GM18511 (cell line): ENCODE data around the gene MME.
"Not testable (repeated sequence)": the region's sequence is repeated elsewhere in the genome, so short reads cannot be mapped to it uniquely, and the experiment has no call there.

Experiments
- ATAC-seq: cut with Tn5 transposase; IDR thresholded peaks from one replicate; pipeline ENCODE4 v1.9.1; 2021; ENCODE audit warnings: mild to moderate bottlenecking, moderate library complexity; ENCODE audit not compliant: unreplicated experiment

MME gene

GRCh38 chr3:155189478-155189877, 109.4 kb downstream of the MME start:
- no peak for ATAC-seq

DNA sequence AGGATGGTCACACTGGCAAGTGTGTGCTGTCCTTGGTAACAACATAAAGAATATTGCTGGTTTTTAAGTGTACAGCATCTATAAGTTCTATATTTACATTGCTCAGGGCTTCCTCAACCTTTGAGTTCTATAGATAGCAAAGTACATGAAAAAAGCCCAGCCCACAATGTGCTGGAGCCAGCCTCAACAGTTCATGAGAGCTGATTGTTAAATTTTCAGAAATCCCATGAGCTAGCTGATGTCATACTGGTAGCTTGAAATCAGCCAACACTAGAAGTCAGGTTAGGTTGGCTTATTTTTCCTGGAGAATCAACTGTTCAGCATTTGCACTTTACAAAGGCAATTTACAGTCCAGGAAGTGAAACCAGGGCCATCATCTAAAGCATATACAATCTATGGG, 110.6 kb downstream of the MME start:
- ATAC-seq: no peak

DNA sequence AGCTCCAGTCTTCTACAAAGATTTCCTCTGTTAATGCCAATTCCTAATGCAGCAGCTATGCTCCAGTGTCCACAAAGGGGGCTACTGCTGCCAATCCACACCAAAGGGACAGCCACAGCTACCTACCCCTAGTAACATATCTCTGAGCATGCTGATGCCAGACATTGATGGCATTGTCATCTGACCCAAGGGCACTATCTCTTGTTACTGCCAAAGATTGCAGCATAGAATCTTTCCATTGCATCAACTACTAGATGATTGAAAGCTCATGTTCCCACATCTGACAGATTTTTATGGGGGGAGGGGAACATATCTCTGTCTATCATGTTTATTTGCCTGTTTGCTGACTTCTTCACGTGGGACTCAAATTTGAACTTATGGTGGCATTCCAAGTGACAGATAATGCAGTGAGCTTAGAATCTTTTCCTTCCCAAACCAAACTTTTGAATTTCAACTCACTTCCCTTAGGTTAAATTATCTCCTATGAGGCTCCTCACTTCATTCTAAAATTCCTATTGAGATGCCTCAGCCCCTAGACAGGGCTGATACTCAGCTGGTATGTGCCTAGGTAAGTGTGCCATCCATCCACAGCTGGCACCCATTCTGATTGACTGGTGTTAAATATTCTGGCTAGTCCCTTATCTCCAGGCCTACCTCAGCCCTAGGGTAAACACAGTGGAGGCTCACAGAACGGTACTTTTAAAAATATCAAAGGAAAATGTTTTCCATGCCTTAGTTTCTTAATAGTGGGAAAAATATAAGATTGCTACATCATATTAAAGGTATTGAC, 113.0 kb downstream of the MME start:
- ATAC-seq: no peak

DNA sequence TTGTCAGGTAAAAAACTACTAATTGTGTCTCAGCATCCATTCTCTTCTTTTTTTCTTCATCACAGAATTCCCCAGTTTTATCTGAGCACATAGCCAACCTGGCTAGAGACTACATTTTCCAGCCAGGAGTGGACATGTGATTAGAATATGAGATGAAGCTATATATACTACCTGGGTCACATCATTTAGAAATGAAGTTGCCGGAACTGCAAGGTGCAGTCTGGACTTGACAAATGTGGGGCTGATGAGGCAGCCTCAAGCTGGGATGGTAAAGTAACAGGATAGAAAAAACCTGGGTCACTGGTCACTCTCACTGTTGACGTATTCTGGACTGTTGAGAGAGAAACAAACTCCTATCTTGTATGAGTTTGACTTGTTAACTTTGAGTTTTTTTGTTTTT, 113.7 kb downstream of the MME start:
- ATAC-seq: no peak

- no peak for ATAC-seq
Observed at GRCh38 chr3:155194973-155195957, 115.1 kb downstream of the MME start.

GRCh38 chr3:155196131-155197021, 116.3 kb downstream of the MME start:
- no peak for ATAC-seq

DNA sequence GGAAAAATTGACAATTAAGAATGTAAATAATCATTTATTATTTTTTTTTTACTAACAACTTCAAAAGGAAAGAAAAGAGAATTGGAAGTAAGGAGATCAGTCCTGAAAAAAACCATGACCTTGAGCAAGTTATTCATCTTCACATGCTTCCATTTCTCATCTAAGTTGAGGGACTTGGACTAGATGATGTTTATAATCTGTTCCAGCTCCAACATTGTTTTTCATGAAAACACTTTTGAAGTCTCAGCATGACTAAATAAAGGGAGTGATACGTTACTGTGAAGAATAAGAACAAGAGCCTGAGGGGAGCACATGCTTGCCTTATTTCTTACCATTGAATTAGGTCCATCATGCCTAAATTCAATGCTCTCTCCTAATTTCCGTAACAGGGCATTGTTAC, 117.7 kb downstream of the MME start:
- ATAC-seq: no peak

- ATAC-seq: no peak
Observed at GRCh38 chr3:155202626-155203025, 122.5 kb downstream of the MME start.

- no peak for ATAC-seq
Observed at GRCh38 chr3:155204851-155205250, 124.7 kb downstream of the MME start.

DNA sequence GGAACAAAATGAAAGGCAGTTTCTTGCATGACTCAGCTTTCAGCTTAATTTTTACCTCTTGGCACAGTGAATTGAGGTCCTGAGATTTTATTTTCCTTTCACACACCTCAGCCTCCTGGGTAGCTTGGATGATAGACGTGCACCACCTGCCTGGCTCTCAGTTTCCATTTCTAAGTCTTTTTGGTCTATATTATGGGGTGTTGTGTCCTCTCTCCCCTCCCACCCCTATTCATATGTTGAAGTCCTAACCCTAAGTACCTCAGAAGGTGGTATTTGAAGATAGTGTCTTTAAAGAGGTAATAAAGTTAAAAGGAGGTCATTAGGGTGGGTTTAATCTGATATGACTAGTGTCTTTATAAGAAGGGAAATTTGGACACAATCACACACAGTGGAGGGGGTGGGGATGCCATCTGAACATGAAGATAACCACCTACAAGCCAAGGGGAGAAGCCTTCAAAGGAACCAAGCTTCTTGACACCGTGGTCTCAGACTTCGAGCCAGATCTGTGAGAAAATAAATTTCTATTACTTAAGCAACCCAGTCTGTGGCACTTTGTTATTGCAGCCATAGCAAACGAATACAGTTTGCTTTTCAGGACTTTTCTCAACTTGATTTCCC, 128.2 kb downstream of the MME start:
- ATAC-seq: no peak

DNA sequence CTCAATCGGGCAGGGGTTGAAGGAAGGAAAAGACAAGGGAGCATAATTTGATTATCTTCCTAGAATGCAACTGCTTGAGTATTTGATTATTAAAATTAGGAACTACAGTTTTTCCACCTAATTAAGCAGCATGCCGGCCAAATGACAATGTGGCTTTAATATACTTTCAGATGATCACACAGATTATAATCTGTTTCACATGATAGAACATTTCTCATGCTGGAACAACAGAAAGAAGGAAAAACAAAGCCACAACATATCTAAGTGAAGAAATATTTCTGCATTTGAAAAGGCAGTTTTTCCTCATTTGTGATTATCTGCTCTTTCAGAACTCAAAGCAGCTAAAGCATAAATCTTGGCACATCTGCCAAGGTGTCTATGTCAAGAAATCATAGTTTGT, 130.6 kb downstream of the MME start:
- no peak for ATAC-seq

DNA sequence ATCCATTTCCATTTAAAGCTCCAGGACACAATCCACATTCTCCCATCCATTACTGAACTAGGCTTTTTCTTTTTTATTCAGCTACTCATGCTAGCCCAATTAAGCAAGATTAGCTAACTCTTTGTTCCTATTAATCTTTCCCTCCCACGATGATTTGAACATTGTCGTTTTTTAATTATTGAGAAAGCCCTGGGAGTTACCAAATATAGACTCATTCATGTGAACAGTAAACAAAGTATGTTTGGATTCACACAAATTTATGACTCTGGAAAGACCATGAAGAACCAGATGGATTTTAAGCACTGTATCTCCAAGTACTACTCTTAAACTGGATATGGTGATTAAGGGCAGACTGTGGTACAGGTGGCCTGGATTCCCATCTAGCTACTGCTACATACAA, 131.1 kb downstream of the MME start:
- no peak for ATAC-seq

- ATAC-seq: no peak
Observed at GRCh38 chr3:155211940-155212339, 131.8 kb downstream of the MME start.

DNA sequence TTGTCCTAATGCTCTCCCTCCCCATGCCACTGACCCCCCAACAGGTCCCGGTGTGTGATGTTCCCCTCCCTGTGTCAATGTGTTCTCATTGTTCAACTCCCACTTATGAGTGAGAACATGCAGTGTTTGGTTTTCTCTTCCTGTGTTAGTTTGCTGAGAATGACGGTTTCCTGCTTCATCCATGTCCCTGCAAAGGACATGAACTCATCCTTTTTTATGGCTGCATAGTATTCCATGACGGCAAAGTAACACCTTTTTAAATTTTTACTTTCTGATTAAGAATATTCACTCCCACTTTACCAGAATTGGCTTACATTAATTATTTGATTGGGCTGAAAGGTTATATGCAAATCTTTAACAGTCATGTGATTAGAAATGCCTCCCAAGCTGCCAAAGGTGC, 135.9 kb downstream of the MME start:
- not testable (repeated sequence) for ATAC-seq

DNA sequence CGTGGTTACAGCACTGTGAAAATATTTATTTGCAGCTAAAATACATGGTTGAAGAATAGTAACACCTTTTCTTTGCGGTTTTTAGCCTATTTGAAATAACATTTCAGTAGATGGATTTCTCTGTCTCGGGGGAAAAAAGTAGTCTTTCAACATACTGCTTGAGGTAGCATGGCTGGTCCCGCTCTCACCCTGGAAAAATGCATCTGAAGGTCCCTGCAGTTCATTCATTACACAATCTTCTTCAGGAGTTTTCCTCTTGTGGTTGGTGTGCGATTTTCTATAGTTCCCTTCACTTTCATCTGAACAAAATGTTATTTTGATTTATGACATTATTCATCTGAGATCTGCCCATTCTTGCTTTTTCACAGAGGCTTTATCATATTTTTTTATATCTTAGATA, 137.5 kb downstream of the MME start:
- no peak for ATAC-seq

- no peak for ATAC-seq
Observed at GRCh38 chr3:155218462-155218861, 138.3 kb downstream of the MME start.

DNA sequence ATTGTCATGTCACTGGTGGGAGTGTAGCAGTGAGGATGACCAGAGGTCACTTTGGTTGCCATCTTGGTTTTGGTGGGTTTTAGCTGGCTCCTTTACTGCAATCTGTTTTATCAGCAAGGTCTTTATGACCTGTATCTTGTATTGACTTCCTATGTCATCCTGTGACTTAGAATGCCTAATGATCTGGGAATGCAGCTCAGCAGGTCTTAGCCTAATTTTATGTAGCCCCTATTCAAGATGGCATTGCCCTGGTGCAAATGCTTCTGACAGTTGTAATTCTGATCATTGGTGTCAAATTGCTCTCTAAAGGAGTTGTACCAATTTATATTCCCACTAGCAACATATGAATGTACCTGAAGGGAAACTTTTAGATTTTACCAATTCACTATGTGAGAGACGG, 139.0 kb downstream of the MME start:
- no peak for ATAC-seq

DNA sequence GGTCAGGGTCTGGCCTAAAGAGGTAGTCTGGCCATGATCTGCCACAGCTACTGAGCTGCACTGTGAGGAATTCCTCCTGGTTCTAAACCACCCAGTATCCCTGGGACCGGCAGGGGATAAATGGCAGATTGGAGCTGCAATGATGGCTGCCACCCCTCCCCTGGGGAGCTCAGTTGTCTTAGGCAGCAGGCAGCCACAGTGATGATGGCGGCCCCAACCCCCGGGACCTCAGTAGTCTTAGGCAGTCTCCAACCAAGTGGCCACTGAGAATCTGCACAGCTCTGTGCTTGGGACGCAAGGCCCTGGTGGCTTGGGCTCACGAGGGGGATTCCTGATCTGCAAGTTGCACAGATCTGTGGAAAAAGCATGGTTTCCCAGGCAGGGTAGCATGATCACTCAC, 145.3 kb downstream of the MME start:
- ATAC-seq: no peak

DNA sequence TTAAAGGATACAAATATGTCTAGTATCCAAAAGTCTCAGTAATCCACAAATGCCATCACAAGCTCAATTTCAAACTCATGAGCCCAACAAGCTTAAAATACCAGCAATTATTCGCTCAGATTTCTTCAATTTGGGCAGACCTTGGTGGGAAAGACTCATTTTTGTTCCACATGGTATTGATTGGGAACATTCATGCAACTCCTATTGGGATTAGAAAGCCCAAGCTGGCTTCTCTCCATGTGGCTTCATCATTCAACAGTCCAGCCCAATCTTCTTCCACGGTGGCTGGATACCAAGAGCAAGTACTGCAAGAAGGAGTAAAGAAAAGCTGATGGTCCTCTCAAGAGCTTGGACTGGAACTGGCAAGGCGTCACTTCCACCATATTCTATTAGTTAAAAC, 147.0 kb downstream of the MME start:
- no peak for ATAC-seq

DNA sequence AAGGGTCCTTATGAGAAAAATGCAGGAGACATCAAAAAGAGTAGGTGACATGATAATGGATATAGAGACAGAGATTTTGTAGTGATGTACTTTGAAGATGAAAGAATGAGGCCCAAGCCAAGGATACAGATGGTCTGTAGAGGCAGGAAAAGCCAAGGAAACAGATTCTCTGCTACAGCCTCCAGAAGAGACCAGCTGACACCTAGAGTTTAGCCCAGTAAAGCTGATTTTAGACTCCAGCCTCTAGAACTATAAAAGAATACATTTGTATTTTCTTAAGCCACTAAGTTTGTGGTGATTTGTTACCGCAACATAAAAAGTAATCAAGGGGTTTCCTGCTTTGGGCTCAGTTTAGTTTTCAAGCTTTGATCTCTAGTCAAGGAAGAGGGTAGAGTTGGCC, 148.6 kb downstream of the MME start:
- no peak for ATAC-seq

GRCh38 chr3:155229086-155229485, 149.0 kb downstream of the MME start:
- no peak for ATAC-seq
